ENCODE results near the gene MEF2D. TPM values are rescaled to one million over a fixed set of nuclear protein-coding genes. Genes with fewer than 3 reads are reported as not detected.

Gene MEF2D
- total and polyA plus RNA-seq, 8 donors = 23.8 to 52.8 (median 31.3) TPM

DNA sequence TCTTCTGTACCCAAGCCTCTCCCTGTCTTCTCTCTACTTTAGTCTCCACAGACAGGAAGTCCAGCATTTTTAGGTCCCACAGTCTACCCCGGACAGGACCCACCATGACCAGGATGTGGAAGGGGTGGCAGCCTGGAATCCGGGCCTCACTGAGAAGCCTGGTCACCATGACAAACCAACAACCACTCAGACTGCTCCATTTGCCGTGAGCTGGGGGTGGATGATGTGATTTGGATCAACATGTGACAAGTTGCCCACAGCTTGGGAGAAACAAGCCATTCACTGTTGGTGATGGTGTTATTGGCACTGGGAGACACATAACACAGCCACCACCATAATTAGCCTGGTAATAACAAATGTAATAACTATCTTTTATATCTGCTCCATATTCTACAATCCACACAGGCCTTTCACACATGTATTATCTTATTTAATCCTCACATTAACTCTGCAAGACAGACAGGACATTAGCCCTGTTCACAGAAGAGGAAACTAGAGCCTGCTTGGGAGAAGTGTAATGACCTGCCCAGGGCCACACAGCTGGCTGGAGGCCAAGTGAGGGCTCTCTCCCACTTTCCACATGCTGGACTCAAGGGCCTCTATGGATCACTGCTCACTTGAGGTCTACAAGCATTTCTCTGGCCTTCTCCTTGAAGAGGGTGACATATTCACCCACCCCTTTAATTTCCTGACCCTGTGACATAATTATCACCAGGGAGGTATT lies 22.9 kb downstream of the MEF2D start:
- peak overlapping the region; percentile 33 to 45 for H3K27ac ChIP-seq
- ATAC-seq (no peak), DNase-seq (no peak)
- H3K27me3 ChIP-seq = no peaks in the 10 kb centered on the region
- intact Hi-C loops (cut with DNase I) = no loop called here
- TF ChIP-seq, protein P1, sequence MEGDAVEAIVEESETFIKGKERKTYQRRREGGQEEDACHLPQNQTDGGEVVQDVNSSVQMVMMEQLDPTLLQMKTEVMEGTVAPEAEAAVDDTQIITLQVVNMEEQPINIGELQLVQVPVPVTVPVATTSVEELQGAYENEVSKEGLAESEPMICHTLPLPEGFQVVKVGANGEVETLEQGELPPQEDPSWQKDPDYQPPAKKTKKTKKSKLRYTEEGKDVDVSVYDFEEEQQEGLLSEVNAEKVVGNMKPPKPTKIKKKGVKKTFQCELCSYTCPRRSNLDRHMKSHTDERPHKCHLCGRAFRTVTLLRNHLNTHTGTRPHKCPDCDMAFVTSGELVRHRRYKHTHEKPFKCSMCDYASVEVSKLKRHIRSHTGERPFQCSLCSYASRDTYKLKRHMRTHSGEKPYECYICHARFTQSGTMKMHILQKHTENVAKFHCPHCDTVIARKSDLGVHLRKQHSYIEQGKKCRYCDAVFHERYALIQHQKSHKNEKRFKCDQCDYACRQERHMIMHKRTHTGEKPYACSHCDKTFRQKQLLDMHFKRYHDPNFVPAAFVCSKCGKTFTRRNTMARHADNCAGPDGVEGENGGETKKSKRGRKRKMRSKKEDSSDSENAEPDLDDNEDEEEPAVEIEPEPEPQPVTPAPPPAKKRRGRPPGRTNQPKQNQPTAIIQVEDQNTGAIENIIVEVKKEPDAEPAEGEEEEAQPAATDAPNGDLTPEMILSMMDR (IDR thresholded peaks at IDR 0.05) = no peak
- H3K4me1 ChIP-seq = peaks cover 0 to 19% of the 10 kb centered on the region in 2 donors
- H3K36me3 ChIP-seq = peaks cover 4 to 100% of the 10 kb centered on the region in 2 donors
- no peak overlapping the region for H3K4me3 ChIP-seq
- no peaks in the 10 kb centered on the region for H3K9me3 ChIP-seq

DNA sequence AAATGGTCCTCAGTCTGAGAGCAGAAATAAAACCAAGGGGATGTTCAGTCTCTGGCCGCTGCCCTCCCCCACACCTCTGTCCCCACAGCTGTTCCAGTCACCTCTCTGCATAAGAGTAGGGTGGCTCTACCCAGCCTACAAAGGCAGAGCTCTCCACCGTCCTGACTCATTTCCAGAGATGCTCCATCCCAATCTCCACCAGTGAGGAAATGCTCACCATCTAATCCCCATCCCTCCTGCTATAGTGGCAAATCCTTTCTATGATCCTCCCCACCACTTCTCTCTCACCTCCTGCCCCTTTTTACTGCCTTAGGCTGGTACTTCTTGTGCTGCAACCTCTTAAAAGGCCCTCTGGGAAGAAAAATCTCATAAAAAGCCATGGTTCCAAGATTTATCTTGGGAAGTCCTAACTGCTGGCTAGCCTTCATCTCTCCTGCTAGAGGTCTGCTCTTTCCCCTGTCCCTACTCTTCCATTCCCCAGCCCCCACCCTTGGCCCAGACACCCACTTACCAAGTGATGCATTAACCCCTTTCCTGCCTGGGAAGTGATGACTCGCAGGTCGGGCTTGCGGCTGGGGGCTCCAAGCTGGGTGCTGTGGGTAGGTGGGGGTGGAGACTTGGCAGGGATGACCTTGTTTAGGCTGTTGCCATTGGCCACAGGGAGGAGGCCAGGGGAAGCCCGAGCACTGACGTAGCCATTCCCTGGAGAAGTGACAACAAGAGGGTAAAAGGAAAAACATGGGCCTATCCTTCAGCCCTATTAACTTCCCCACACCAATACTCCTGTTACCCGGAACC lies 23.9 kb downstream of the MEF2D start:
- intact Hi-C loops (cut with DNase I) = no loop called here

DNA sequence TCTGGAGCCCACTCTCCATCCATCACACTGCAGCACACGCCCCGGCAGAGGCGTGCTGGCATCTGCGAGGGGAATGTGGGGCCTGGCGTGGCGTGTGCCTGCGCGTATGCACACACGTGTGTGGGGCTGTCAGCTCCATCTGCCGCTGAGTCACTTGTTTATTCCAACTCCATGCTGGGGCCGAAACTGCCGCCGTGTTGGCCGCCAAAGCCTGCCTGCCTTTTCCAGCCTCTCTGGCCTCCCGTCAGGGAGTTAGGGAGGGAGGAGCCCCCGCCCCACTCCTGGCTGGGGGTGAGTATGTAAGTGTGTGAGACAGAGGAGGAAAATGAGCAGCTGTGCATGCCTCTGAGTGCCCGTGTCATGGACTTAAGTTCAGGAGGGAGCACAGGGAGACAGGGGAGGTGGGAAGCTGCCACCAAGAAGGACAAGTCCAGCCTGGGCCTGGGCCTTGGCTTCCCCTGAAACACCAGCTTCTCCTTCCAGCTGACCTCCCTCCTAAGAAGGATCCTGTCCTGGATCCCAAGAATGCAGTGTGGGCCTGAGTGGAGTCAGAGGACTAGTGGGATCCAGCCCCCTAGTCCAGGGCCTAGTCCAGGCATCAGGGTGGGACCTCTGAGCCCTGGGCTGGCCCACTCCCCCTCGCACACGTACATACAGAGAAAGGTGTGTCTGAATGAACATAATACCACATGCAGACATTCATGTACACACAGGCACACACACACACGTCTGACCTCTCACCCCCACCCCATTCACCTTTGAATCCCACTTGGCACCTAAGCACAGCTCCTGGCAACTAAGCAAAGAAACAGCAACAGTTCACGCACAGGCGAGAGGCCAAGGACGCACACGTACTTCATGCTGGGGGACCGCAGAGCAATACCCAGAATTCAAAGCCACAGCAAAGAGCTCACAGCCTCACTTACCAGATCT lies 24.7 kb downstream of the MEF2D start:
- ATAC-seq = peak; percentile 6
- Histone ChIP-seq H3K27ac (no peak overlapping the region), H3K36me3 (peaks cover 4 to 100% of the 10 kb centered on the region in 2 donors), H3K4me3 (no peak overlapping the region), H3K9me3 (no peaks in the 10 kb centered on the region), H3K27me3 (no peaks in the 10 kb centered on the region), H3K4me1 (peaks cover 5 to 26% of the 10 kb centered on the region in 2 donors)
- TF ChIP-seq, protein P1 (IDR thresholded peaks at IDR 0.05) = no peak
- intact Hi-C loops (cut with DNase I) = no loop called here
- peak in 1 of 4 donors; percentile 22 for DNase-seq

More for the DNA sequence above, 23.9 kb downstream of the MEF2D start:
- H3K27ac ChIP-seq = peak overlapping the region in 1 of 2 donors; percentile 45
- ATAC-seq (no peak), DNase-seq (no peak)
- peaks cover 4 to 100% of the 10 kb centered on the region in 2 donors for H3K36me3 ChIP-seq
- no peak overlapping the region for H3K4me3 ChIP-seq
- peaks cover 5 to 26% of the 10 kb centered on the region in 2 donors for H3K4me1 ChIP-seq
- H3K9me3 ChIP-seq = no peaks in the 10 kb centered on the region
- TF ChIP-seq, protein P1 (IDR thresholded peaks at IDR 0.05) = no peak
- no peaks in the 10 kb centered on the region for H3K27me3 ChIP-seq

DNA sequence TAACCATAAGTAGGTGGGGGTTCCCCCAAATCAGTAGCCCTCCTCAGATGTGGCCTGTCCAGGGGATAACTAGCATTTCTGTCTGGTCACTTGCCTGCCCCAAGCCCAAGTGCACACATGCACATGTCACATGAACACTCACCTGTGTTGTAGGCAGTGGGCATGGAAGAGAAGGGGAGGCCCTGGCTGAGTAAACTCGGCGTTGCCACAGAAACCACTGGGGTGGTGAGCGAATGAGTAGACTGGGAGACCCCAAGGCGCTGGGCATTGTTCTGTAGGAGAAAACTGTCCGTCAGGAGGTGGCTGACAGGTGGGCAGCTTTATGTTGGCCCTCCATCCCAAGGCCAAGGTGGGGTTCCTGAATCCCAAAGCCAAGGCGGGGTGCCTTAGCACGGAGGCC lies 25.6 kb downstream of the MEF2D start:
- TF ChIP-seq, protein P1 (IDR thresholded peaks at IDR 0.05) = no peak
- Histone ChIP-seq H3K27me3 (no peaks in the 10 kb centered on the region), H3K4me3 (no peak overlapping the region), H3K27ac (peak overlapping the region in 1 of 2 donors; percentile 26), H3K36me3 (peaks cover 4 to 100% of the 10 kb centered on the region in 2 donors), H3K4me1 (peaks cover 5 to 20% of the 10 kb centered on the region in 2 donors), H3K9me3 (no peaks in the 10 kb centered on the region)
- intact Hi-C loops (cut with DNase I) = no loop called here
- no peak for ATAC-seq
- no peak for DNase-seq
